IMR-90 (cell line): ENCODE data around the gene AKAP13. TPM values are rescaled to one million over a fixed set of nuclear protein-coding genes. Genes with fewer than 3 reads are reported as not detected.

Experiments
- ATAC-seq: fragments of 200-7000 bp; cut with Tn5 transposase; 2 replicates; pipeline ENCODE4 v1.9.1; 2020; ENCODE audit warnings: low read depth, mild to moderate bottlenecking, moderate library complexity
- BruUV-seq: library from RNA; stranded (reverse); fragments of 400-500 nt; replicated peaks from 2 replicates; lab custom pipeline; 2021; lab: Mats Ljungman, UMichigan
- CTCF ChIA-PET: fragments of 300-600 bp; formaldehyde crosslinking; extraction: SDS; loops from one replicate; lab custom pipeline; 2021; ENCODE audit warnings: antibody characterized with exemption; lab: Yijun Ruan, JAX
- POLR2A ChIA-PET: fragments of 300-600 bp; sonication (Branson Sonifier 250); formaldehyde crosslinking; loops from one replicate; lab custom pipeline; 2022; ENCODE audit warnings: antibody characterized with exemption; ENCODE audit not compliant: unreplicated experiment; lab: Charles Lee
- DNase-seq: peaks from one replicate; pipeline ENCODE4 v3.0.0; 2013
- H2AFZ ChIP-seq: replicated peaks from 2 replicates; pipeline ENCODE3; 2013; ENCODE audit warnings: low read length, mild to moderate bottlenecking; ENCODE audit not compliant: poor library complexity
- H2AK5ac ChIP-seq: 2 replicates; pipeline ENCODE4 v1.6.1; 2013; ENCODE audit warnings: low read depth, low read length, inconsistent platforms
- H2AK9ac ChIP-seq: replicated peaks from 2 replicates; pipeline ENCODE3; 2013; ENCODE audit warnings: mild to moderate bottlenecking, low read depth, low read length, moderate library complexity; ENCODE audit not compliant: poor library complexity
- H2BK120ac ChIP-seq: 2 replicates; pipeline ENCODE4 v1.6.1; 2013; ENCODE audit warnings: low read depth, low read length, inconsistent platforms
- H2BK15ac ChIP-seq: 3 replicates; pipeline ENCODE4 v1.6.1; 2013; ENCODE audit warnings: low read depth, low read length, inconsistent platforms
- H2BK20ac ChIP-seq: 2 replicates; pipeline ENCODE4 v1.6.1; 2013; ENCODE audit warnings: low read depth, mild to moderate bottlenecking, inconsistent platforms, low read length, moderate library complexity
- H2BK5ac ChIP-seq: 2 replicates; pipeline ENCODE4 v1.6.1; 2013; ENCODE audit warnings: mild to moderate bottlenecking, low read depth, low read length, inconsistent platforms; ENCODE audit not compliant: poor library complexity, severe bottlenecking
- H3K14ac ChIP-seq: replicated peaks from 2 replicates; pipeline ENCODE4 v1.6.1; 2013; ENCODE audit warnings: low read depth, low read length, inconsistent platforms
- H3K18ac ChIP-seq: 2 replicates; pipeline ENCODE4 v1.6.1; 2013; ENCODE audit warnings: low read depth, low read length, control low read depth
- H3K23ac ChIP-seq: 2 replicates; pipeline ENCODE4 v1.6.1; 2013; ENCODE audit warnings: low read depth, low read length, inconsistent platforms
- H3K27ac ChIP-seq: 2 replicates; pipeline ENCODE4 v1.5.1; 2013; ENCODE audit warnings: mild to moderate bottlenecking, control low read depth, low read length; ENCODE audit not compliant: insufficient read depth
- H3K27me3 ChIP-seq: 2 replicates; pipeline ENCODE4 v1.6.1; 2013; ENCODE audit warnings: low read length; ENCODE audit not compliant: control insufficient read depth, insufficient read depth
- H3K36me3 ChIP-seq: 2 replicates; pipeline ENCODE4 v1.6.1; 2013; ENCODE audit warnings: low read length, mixed read lengths; ENCODE audit not compliant: control insufficient read depth, insufficient read depth
- H3K4ac ChIP-seq: 2 replicates; pipeline ENCODE4 v1.6.1; 2013; ENCODE audit warnings: low read depth, low read length, inconsistent platforms
- H3K4me1 ChIP-seq: 2 replicates; pipeline ENCODE4 v1.6.1; 2013; ENCODE audit warnings: low read length, mixed read lengths; ENCODE audit not compliant: control insufficient read depth, insufficient read depth
- H3K4me2 ChIP-seq: 2 replicates; pipeline ENCODE4 v1.6.1; 2013; ENCODE audit warnings: low read depth, mild to moderate bottlenecking, control low read depth, low read length, moderate library complexity
- H3K4me3 ChIP-seq: 2 replicates; pipeline ENCODE4 v1.5.1; 2013; ENCODE audit warnings: low read depth, mild to moderate bottlenecking, control low read depth, low read length, moderate library complexity; ENCODE audit not compliant: insufficient read depth
- H3K56ac ChIP-seq: 2 replicates; pipeline ENCODE4 v1.6.1; 2013; ENCODE audit warnings: low read length, inconsistent platforms; ENCODE audit not compliant: insufficient read depth; ENCODE audit errors: extremely low read depth
- H3K79me1 ChIP-seq, 2 experiments: 2 replicates each; pipeline ENCODE4 v1.6.1; 2013; ENCODE audit warnings: low read length in 2 of 2, inconsistent platforms in 1 of 2, low read depth in 1 of 2
- H3K9ac ChIP-seq: 2 replicates; pipeline ENCODE4 v1.6.1; 2013; ENCODE audit warnings: low read depth, low read length, control low read depth
- H3K9me1 ChIP-seq: 2 replicates; pipeline ENCODE4 v1.6.1; 2013; ENCODE audit warnings: low read length, inconsistent platforms; ENCODE audit not compliant: insufficient read depth
- H3K9me3 ChIP-seq: 2 replicates; pipeline ENCODE4 v1.6.1; 2013; ENCODE audit warnings: low read length; ENCODE audit not compliant: control insufficient read depth, insufficient read depth
- H4K20me1 ChIP-seq: 2 replicates; pipeline ENCODE4 v1.6.1; 2013; ENCODE audit warnings: low read length, inconsistent platforms; ENCODE audit not compliant: insufficient read depth
- H4K5ac ChIP-seq: 2 replicates; pipeline ENCODE4 v1.6.1; 2013; ENCODE audit warnings: mild to moderate bottlenecking, low read depth, low read length, control low read depth
- H4K8ac ChIP-seq, 2 experiments: 2 replicates each; pipeline ENCODE4 v1.6.1; 2013; ENCODE audit warnings: low read depth in 2 of 2, low read length in 2 of 2, control low read depth in 1 of 2, inconsistent platforms in 1 of 2
- H4K91ac ChIP-seq: 2 replicates; pipeline ENCODE4 v1.6.1; 2013; ENCODE audit warnings: low read depth, low read length, inconsistent platforms; ENCODE audit not compliant: insufficient read depth
- BHLHE40 ChIP-seq: fragments of 150-350 bp; IDR thresholded peaks from 2 replicates; pipeline ENCODE4 v1.6.1; 2016; ENCODE audit warnings: mild to moderate bottlenecking, low read depth, low read length
- CEBPB ChIP-seq: IDR thresholded peaks from 2 replicates; pipeline ENCODE4 v1.6.1; 2012; ENCODE audit warnings: low read depth, low read length, improper control_type of control experiment
- CHD1 ChIP-seq: IDR thresholded peaks from 2 replicates; pipeline ENCODE4 v1.6.1; 2012; ENCODE audit warnings: low read depth, low read length, improper control_type of control experiment
- ELK1 ChIP-seq: fragments of 150-350 bp; IDR thresholded peaks from 2 replicates; pipeline ENCODE4 v1.6.1; 2016; ENCODE audit warnings: low read depth, mild to moderate bottlenecking, low read length, moderate library complexity, borderline replicate concordance
- FOS ChIP-seq: fragments of 150-350 bp; IDR thresholded peaks from 2 replicates; pipeline ENCODE4 v1.6.1; 2016; ENCODE audit warnings: low read depth, low read length
- MAFK ChIP-seq: IDR thresholded peaks from 2 replicates; pipeline ENCODE4 v1.6.1; 2012; ENCODE audit warnings: low read depth, low read length, improper control_type of control experiment
- MAZ ChIP-seq: IDR thresholded peaks from 2 replicates; pipeline ENCODE4 v1.6.1; 2012; ENCODE audit warnings: low read depth, mild to moderate bottlenecking, low read length, improper control_type of control experiment, moderate library complexity, borderline replicate concordance
- MXI1 ChIP-seq: IDR thresholded peaks from 2 replicates; pipeline ENCODE4 v1.6.1; 2012; ENCODE audit warnings: low read depth, mild to moderate bottlenecking, low read length, moderate library complexity, borderline replicate concordance
- NFE2L2 ChIP-seq: fragments of 150-350 bp; IDR thresholded peaks from 2 replicates; pipeline ENCODE4 v1.6.1; 2016; ENCODE audit warnings: low read depth, mild to moderate bottlenecking, low read length
- POLR2A ChIP-seq: IDR thresholded peaks from 2 replicates; pipeline ENCODE4 v1.6.1; 2012; ENCODE audit warnings: mild to moderate bottlenecking, low read depth, low read length
- RAD21 ChIP-seq: IDR thresholded peaks from 2 replicates; pipeline ENCODE4 v1.6.1; 2012; ENCODE audit warnings: low read length, improper control_type of control experiment
- RCOR1 ChIP-seq: IDR thresholded peaks from 2 replicates; pipeline ENCODE4 v1.6.1; 2012; ENCODE audit warnings: mild to moderate bottlenecking, low read length, improper control_type of control experiment; ENCODE audit not compliant: insufficient replicate concordance
- RFX5 ChIP-seq: IDR thresholded peaks from 2 replicates; pipeline ENCODE4 v1.8.0; 2012; ENCODE audit warnings: low read depth, mild to moderate bottlenecking, low read length, moderate library complexity
- SMC3 ChIP-seq: fragments of 150-350 bp; IDR thresholded peaks from 2 replicates; pipeline ENCODE4 v1.6.1; 2016; ENCODE audit warnings: low read depth, mild to moderate bottlenecking, antibody characterized with exemption, low read length, moderate library complexity
- USF2 ChIP-seq: fragments of 150-350 bp; IDR thresholded peaks from 2 replicates; pipeline ENCODE4 v1.6.1; 2017; ENCODE audit warnings: mild to moderate bottlenecking, antibody characterized with exemption, low read length, low read depth
- WGBS, 2 experiments: methylation state at CpG; one replicate each; pipeline versions ENCODE4 v1.1.5 to v1.1.7; 2013; ENCODE audit warnings: missing lambda C conversion rate in 2 of 2; ENCODE audit not compliant: insufficient read length in 1 of 2; ENCODE audit errors: extremely low coverage in 2 of 2; 5-methylcytosine and 5-hydroxymethylcytosine counted together
- dilution Hi-C: fragments of 300-500 bp; cut with HindIII; formaldehyde crosslinking; loops from one replicate; pipeline ENCODE4 v1.14.3; 2018; ENCODE audit warnings: low sequenced_read_pairs; ENCODE audit not compliant: unreplicated experiment
- in situ Hi-C: fragments of 300-500 bp; cut with MboI; formaldehyde crosslinking; loops from 3 replicates; pipeline ENCODE4 v1.14.3; 2019; ENCODE audit warnings: low sequenced_read_pairs, inconsistent platforms, mixed read lengths
- intact Hi-C: fragments of 100-400 bp; cut with micrococcal nuclease; formaldehyde crosslinking; loops from 2 replicates; pipeline ENCODE4 v1.10.0; 2022
- polyA plus RNA-seq, 3 experiments: library from polyadenylated mRNA; depleted of rRNA; stranded (reverse); fragments of >200 nt; gene quantifications; 2 replicates each; pipeline ENCODE4 v1.2.3, GENCODE V29; 2012; ENCODE audit warnings: low replicate concordance in 1 of 3
- total RNA-seq: library from RNA; depleted of rRNA; stranded (reverse); fragments of >200 nt; gene quantifications from 2 replicates; pipeline ENCODE4 v1.2.3, GENCODE V29; 2012
- TF ChIP-seq, protein P1 (sequence below): conservative IDR thresholded peaks from 2 replicates; pipeline ENCODE4 v1.5.1; 2012; ENCODE audit warnings: mild to moderate bottlenecking, low read depth, low read length, improper control_type of control experiment

Gene AKAP13
- total and polyA plus RNA-seq, 2 of the 4 experiments (the other 2 are of a cell fraction): 10.4 to 46.4 TPM

DNA sequence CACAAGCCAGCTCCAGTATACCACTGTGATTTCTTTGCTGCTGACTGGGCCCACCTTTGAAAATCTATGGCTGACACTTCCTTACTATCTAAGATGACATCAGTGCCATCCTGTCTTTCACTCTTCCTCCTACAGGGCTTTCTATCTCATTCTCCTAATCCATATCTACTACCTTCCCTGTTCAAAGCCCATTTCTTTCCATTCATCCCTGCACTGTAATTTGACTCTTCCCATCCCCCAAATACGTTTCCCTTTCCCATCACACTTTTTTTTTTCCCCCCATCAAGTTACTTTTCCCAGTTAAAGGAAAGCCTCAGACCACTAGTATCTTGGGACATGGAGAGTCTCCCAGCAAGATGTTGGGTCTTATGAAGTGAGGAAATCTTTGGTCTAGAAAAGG lies 136.7 kb downstream of the AKAP13 start:
- BruUV-seq: no TSS peak
- no peak overlapping the region for H2BK20ac ChIP-seq
- H2AK5ac ChIP-seq: no peak overlapping the region
- peaks cover 13 to 69% of the 10 kb centered on the region in 2 experiments for H3K79me1 ChIP-seq
- CTCF ChIA-PET: no interaction called here
- H3K9ac ChIP-seq: no peak overlapping the region
- no peak overlapping the region for H3K27ac ChIP-seq
- H4K20me1 ChIP-seq: peaks cover 6% of the 10 kb centered on the region; the same call in 1 of the 2 replicates
- H2BK15ac ChIP-seq: no peak overlapping the region
- H4K91ac ChIP-seq: no peak overlapping the region
- no peak overlapping the region for H3K4me2 ChIP-seq
- no peaks in the 10 kb centered on the region for H3K9me3 ChIP-seq
- H3K14ac ChIP-seq: no peak overlapping the region
- POLR2A ChIA-PET: no interaction called here
- TF ChIP-seq MAFK (no peak), SMC3 (no peak), RCOR1 (no peak), CHD1 (no peak), POLR2A (no peak), MAZ (no peak), RAD21 (no peak), RFX5 (no peak), BHLHE40 (no peak), USF2 (no peak), CEBPB (no peak), NFE2L2 (no peak), ELK1 (no peak), MXI1 (no peak), FOS (no peak)
- TF ChIP-seq, protein P1, sequence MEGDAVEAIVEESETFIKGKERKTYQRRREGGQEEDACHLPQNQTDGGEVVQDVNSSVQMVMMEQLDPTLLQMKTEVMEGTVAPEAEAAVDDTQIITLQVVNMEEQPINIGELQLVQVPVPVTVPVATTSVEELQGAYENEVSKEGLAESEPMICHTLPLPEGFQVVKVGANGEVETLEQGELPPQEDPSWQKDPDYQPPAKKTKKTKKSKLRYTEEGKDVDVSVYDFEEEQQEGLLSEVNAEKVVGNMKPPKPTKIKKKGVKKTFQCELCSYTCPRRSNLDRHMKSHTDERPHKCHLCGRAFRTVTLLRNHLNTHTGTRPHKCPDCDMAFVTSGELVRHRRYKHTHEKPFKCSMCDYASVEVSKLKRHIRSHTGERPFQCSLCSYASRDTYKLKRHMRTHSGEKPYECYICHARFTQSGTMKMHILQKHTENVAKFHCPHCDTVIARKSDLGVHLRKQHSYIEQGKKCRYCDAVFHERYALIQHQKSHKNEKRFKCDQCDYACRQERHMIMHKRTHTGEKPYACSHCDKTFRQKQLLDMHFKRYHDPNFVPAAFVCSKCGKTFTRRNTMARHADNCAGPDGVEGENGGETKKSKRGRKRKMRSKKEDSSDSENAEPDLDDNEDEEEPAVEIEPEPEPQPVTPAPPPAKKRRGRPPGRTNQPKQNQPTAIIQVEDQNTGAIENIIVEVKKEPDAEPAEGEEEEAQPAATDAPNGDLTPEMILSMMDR: no peak
- H3K4ac ChIP-seq: no peak overlapping the region
- in situ Hi-C loops: no loop called here
- H3K9me1 ChIP-seq: 0 out of 2 replicates have a peak, but pooled peaks cover 2% of the 10 kb centered on the region
- H2BK5ac ChIP-seq: no peak overlapping the region
- DNase-seq (no peak), ATAC-seq (no peak)
- intact Hi-C loops: no loop called here
- no peak overlapping the region for H3K18ac ChIP-seq
- H2AFZ ChIP-seq: no peak overlapping the region
- no peak overlapping the region for H2BK120ac ChIP-seq
- no peak overlapping the region for H3K56ac ChIP-seq
- H3K23ac ChIP-seq: no peak overlapping the region
- dilution Hi-C loops: no loop called here
- 100% methylated on average over 1 of the region's 1 CpG; no CpG with 5 or more reads in 1 of the 2 experiments for WGBS, 2 experiments
- H4K8ac ChIP-seq: no peak overlapping the region
- no peak overlapping the region for H2AK9ac ChIP-seq
- no peak overlapping the region for H4K5ac ChIP-seq
- no peak overlapping the region for H3K4me3 ChIP-seq
- H3K4me1 ChIP-seq: peaks cover 2% of the 10 kb centered on the region
- H3K27me3 ChIP-seq: no peaks in the 10 kb centered on the region
- H3K36me3 ChIP-seq: no peaks in the 10 kb centered on the region
